HCT116 (cell line): ENCODE measurements around the gene PIKFYVE. TPM values are rescaled to one million over a fixed set of nuclear protein-coding genes. Genes with fewer than 3 reads are reported as not detected.

Source experiments
- ATAC-seq: fragments of 200-7000 bp; cut with Tn5 transposase; 2 replicates; pipeline ENCODE4 v1.9.1; 2020; ENCODE audit warnings: mild to moderate bottlenecking, moderate library complexity
- BruUV-seq: library from RNA; stranded (reverse); fragments of 400-500 nt; replicated peaks from 2 replicates; lab custom pipeline; 2021; lab: Mats Ljungman, UMichigan
- CTCF ChIA-PET: fragments of 300-600 bp; sonication (Branson Sonifier 250); formaldehyde crosslinking; loops from one replicate; lab custom pipeline; 2021; ENCODE audit warnings: antibody characterized with exemption; lab: Charles Lee
- POLR2A ChIA-PET: fragments of 300-600, 350-600 bp; sonication (Branson Sonifier 250); formaldehyde crosslinking; loops from one replicate; lab custom pipeline; 2021; ENCODE audit warnings: antibody characterized with exemption; lab: Charles Lee
- RAD21 ChIA-PET, 2 experiments: fragments of 300-600 bp; sonication (Branson Sonifier 250); formaldehyde crosslinking; loops; one replicate each; lab custom pipeline; 2023; ENCODE audit warnings: low total read pairs in 2 of 2; ENCODE audit not compliant: uncharacterized antibody in 2 of 2, unreplicated experiment in 2 of 2, low non-redundant PET in 1 of 2; lab: Charles Lee
- DNase-seq: peaks from one replicate; pipeline ENCODE4 v3.0.0-alpha.2; 2010; ENCODE audit warnings: low read depth, low spot score
- H2AFZ ChIP-seq: fragments of 200-600 bp; shearing (Covaris generic), sonication (generic); 2 replicates; pipeline ENCODE4 v1.6.1; 2017; ENCODE audit warnings: low read depth, mixed run types, mixed read lengths, antibody characterized with exemption, low read length; ENCODE audit not compliant: poor library complexity, severe bottlenecking
- H3K27ac ChIP-seq: 2 replicates; pipeline ENCODE4 v1.5.1; 2012; ENCODE audit warnings: low read depth, low read length
- H3K27me3 ChIP-seq: fragments of 200-600 bp; sonication (generic); 2 replicates; pipeline ENCODE4 v1.6.1; 2016; ENCODE audit warnings: mixed run types, low read length, mixed read lengths; ENCODE audit not compliant: insufficient read depth
- H3K36me3 ChIP-seq, 2 experiments: fragments of 200-500 bp in 1 of 2; fragments of 200-600 bp in 1 of 2; sonication (Bioruptor generic) in 1 of 2; sonication (generic) in 1 of 2; 2 replicates each; pipeline versions ENCODE4 v1.5.1 to v1.6.1; 2014 to 2016; ENCODE audit warnings: low read length in 2 of 2, inconsistent platforms in 1 of 2, mixed read lengths in 1 of 2, mixed run types in 1 of 2; ENCODE audit not compliant: insufficient read depth in 2 of 2, control insufficient read depth in 1 of 2
- H3K4me1 ChIP-seq, 2 experiments: fragments of 200-600 bp in 1 of 2; sonication (generic) in 1 of 2; 2 replicates each; pipeline versions ENCODE4 v1.5.1 to v1.6.1; 2012 to 2017; ENCODE audit warnings: low read length in 2 of 2, inconsistent platforms in 1 of 2, mild to moderate bottlenecking in 1 of 2, mixed read lengths in 1 of 2, mixed run types in 1 of 2, moderate library complexity in 1 of 2; ENCODE audit not compliant: insufficient read depth in 2 of 2, control insufficient read depth in 1 of 2
- H3K4me2 ChIP-seq: fragments of 200-600 bp; sonication (generic); 2 replicates; pipeline ENCODE4 v1.6.1; 2017; ENCODE audit warnings: mixed run types, low read length, mixed read lengths
- H3K4me3 ChIP-seq, 2 experiments: fragments of 200-600 bp in 1 of 2; sonication (generic) in 1 of 2; replicated peaks in 1 of 2; 2 replicates each; pipeline ENCODE4 v1.5.1; 2011 to 2016; ENCODE audit warnings: low read length in 2 of 2, control low read depth in 1 of 2, low read depth in 1 of 2, mild to moderate bottlenecking in 1 of 2, mixed read lengths in 1 of 2, mixed run types in 1 of 2
- H3K79me2 ChIP-seq: fragments of 200-600 bp; sonication (generic); 2 replicates; pipeline ENCODE4 v1.6.1; 2017; ENCODE audit warnings: mild to moderate bottlenecking, mixed run types, low read length, moderate library complexity, mixed read lengths; ENCODE audit not compliant: insufficient read depth
- H3K9ac ChIP-seq: fragments of 200-600 bp; sonication (generic); 2 replicates; pipeline ENCODE4 v1.6.1; 2016; ENCODE audit warnings: low read length, mixed read lengths
- H3K9me2 ChIP-seq: fragments of 200-600 bp; sonication (generic), shearing (Covaris generic); 2 replicates; pipeline ENCODE4 v1.6.1; 2017; ENCODE audit warnings: mixed run types, mild to moderate bottlenecking, moderate library complexity; ENCODE audit not compliant: insufficient read depth
- H3K9me3 ChIP-seq, 2 experiments: fragments of 200-500 bp in 1 of 2; fragments of 200-600 bp in 1 of 2; sonication (Bioruptor generic) in 1 of 2; sonication (generic) in 1 of 2; 2 replicates each; pipeline ENCODE4 v1.6.1; 2014 to 2017; ENCODE audit warnings: low read length in 2 of 2, mixed read lengths in 2 of 2, inconsistent platforms in 1 of 2, low read depth in 1 of 2, mild to moderate bottlenecking in 1 of 2, mixed run types in 1 of 2, moderate library complexity in 1 of 2; ENCODE audit not compliant: control insufficient read depth in 1 of 2, insufficient read depth in 1 of 2
- H4K20me1 ChIP-seq: fragments of 200-600 bp; sonication (generic), shearing (Covaris generic); 2 replicates; pipeline ENCODE4 v1.6.1; 2017; ENCODE audit warnings: mixed run types, mild to moderate bottlenecking, moderate library complexity; ENCODE audit not compliant: insufficient read depth
- FOSL1 ChIP-seq: IDR thresholded peaks from 2 replicates; pipeline ENCODE4 v1.6.1; 2012; ENCODE audit warnings: low read depth
- REST ChIP-seq: IDR thresholded peaks from 2 replicates; pipeline ENCODE4 v1.6.1; 2012; ENCODE audit warnings: low read depth
- SP1 ChIP-seq: IDR thresholded peaks from 2 replicates; pipeline ENCODE4 v1.6.1; 2012; ENCODE audit warnings: low read depth
- TCF7L2 ChIP-seq: IDR thresholded peaks from 2 replicates; pipeline ENCODE4 v1.7.0; 2011; ENCODE audit warnings: borderline replicate concordance, inconsistent platforms; ENCODE audit not compliant: insufficient read depth, insufficient read length; ENCODE audit errors: extremely low read depth
- intact Hi-C: fragments of 100-400 bp; cut with micrococcal nuclease; formaldehyde crosslinking; loops from 2 replicates; pipeline ENCODE4 v1.10.0; 2022
- total RNA-seq: library from RNA; stranded (reverse); gene quantifications from one replicate; pipeline ENCODE4 v1.2.1, GENCODE V29; 2021; ENCODE audit not compliant: unreplicated experiment
- TF ChIP-seq, protein P1 (sequence below), 3 experiments: fragments of 200-600 bp in 1 of 3; sonication (generic) in 1 of 3; IDR thresholded peaks in 2 of 3; conservative IDR thresholded peaks in 1 of 3; 2 replicates each; pipeline ENCODE4 v1.5.1; 2012 to 2017; ENCODE audit warnings: low read depth in 2 of 3, low read length in 2 of 3, antibody characterized with exemption in 1 of 3, borderline replicate concordance in 1 of 3, control low read depth in 1 of 3, mild to moderate bottlenecking in 1 of 3, mixed read lengths in 1 of 3, mixed run types in 1 of 3, moderate library complexity in 1 of 3; ENCODE audit not compliant: insufficient read depth in 1 of 3

PIKFYVE gene
- total RNA-seq, 1 experiment from 2014 or later = 21.8 TPM

DNA sequence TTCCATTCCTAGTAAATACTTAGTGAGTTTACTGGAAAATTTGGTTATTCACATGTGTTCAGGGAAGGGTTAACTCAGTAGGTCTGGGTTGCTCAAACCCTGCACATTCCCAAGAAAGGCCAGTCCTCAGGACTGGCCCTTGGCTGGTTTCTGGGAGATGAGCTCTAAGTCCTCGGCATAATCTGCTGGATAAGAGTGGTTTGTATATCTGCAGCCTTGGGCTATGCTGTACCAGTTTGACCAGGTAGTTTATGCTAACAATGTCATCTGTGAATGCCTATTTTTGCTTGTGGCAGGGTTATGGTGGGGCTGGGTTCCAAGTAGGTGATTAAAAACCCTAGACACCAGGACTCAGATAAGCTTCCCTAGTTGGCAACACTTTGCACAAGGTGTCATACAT lies 133.1 kb downstream of the PIKFYVE start:
- ChIA-PET POLR2A (no interaction called here), RAD21 (no interaction called here), CTCF (interaction anchor here (1.9 kb wide), 1 partner anchor 932 kb away, joined by 7 read pairs; no protein-coding TSS in a partner anchor)
- no peak overlapping the region for H3K4me2 ChIP-seq
- H3K36me3 ChIP-seq = no peaks in the 10 kb centered on the region
- H3K79me2 ChIP-seq = no peaks in the 10 kb centered on the region
- DNase-seq = no peak
- H3K27me3 ChIP-seq = peaks cover 9% of the 10 kb centered on the region; the same call in 1 of the 2 replicates
- H3K4me1 ChIP-seq = no peaks in the 10 kb centered on the region
- BruUV-seq = no TSS peak
- H3K9me3 ChIP-seq = no peaks in the 10 kb centered on the region
- intact Hi-C loops = loop anchor here (5.0 to 10.0 kb wide), 4 partner anchors 1023 to 1798 kb away; partner anchors contain the start of gene MAP2
- no peak for ATAC-seq
- H3K9me2 ChIP-seq = no peaks in the 10 kb centered on the region
- no peak overlapping the region for H3K4me3 ChIP-seq
- no peak overlapping the region for H3K9ac ChIP-seq
- H2AFZ ChIP-seq = no peak overlapping the region
- no peak overlapping the region for H3K27ac ChIP-seq
- H4K20me1 ChIP-seq = no peaks in the 10 kb centered on the region
- TF ChIP-seq, protein P1, sequence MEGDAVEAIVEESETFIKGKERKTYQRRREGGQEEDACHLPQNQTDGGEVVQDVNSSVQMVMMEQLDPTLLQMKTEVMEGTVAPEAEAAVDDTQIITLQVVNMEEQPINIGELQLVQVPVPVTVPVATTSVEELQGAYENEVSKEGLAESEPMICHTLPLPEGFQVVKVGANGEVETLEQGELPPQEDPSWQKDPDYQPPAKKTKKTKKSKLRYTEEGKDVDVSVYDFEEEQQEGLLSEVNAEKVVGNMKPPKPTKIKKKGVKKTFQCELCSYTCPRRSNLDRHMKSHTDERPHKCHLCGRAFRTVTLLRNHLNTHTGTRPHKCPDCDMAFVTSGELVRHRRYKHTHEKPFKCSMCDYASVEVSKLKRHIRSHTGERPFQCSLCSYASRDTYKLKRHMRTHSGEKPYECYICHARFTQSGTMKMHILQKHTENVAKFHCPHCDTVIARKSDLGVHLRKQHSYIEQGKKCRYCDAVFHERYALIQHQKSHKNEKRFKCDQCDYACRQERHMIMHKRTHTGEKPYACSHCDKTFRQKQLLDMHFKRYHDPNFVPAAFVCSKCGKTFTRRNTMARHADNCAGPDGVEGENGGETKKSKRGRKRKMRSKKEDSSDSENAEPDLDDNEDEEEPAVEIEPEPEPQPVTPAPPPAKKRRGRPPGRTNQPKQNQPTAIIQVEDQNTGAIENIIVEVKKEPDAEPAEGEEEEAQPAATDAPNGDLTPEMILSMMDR (IDR thresholded peaks at IDR 0.05 in 2 of 3, conservative IDR thresholded peaks at IDR 0.05 in 1 of 3; ENCODE audit: borderline replicate concordance in 1 of 3, insufficient read depth in 1 of 3, low read depth in 2 of 3, low read length in 2 of 3) = no peak
- no peak for TF ChIP-seq FOSL1
- no peak for TF ChIP-seq SP1
- no peak for TF ChIP-seq REST
- TF ChIP-seq TCF7L2 = no peak
- TF ChIP-seq, all 23 proteins: peak for 0
